Sciatic nerve (tissue), 2 donors: ENCODE data around the gene FNBP1. TPM values are rescaled to one million over a fixed set of nuclear protein-coding genes. Genes with fewer than 3 reads are reported as not detected.

Experiments used
- ATAC-seq: fragments of 200-7000 bp; cut with Tn5 transposase; one replicate; pipeline ENCODE4 v1.9.1; 2020; ENCODE audit warnings: mild to moderate bottlenecking, moderate library complexity
- DNase-seq: peaks from one replicate; pipeline ENCODE4 v3.0.0-alpha.2; 2020; ENCODE audit warnings: low spot score
- intact Hi-C: fragments of 100-400 bp; cut with DNase I; formaldehyde crosslinking; loops from one replicate; pipeline ENCODE4 v1.14.2; 2022
- microRNA-seq: library from miRNA; unstranded; fragments of <30 nt; microRNA quantifications from one replicate; pipeline ENCODE4 v1.2.0, GENCODE V29; 2020
- total RNA-seq: library from RNA; stranded (reverse); fragmentation: NEBNext Ultra II Directional; extraction: Animal tissue kit (Norgen Biotek cat#: 25700); gene quantifications from one replicate; pipeline ENCODE4 v1.2.1, GENCODE V29; 2021
- donor health status: DM: no; HTN: no; CAD: no.
- donor health status: DM: no; HTN: no; CAD: no.

FNBP1 gene
- total RNA-seq, 1 donor from 2014 or later = 132 TPM

DNA sequence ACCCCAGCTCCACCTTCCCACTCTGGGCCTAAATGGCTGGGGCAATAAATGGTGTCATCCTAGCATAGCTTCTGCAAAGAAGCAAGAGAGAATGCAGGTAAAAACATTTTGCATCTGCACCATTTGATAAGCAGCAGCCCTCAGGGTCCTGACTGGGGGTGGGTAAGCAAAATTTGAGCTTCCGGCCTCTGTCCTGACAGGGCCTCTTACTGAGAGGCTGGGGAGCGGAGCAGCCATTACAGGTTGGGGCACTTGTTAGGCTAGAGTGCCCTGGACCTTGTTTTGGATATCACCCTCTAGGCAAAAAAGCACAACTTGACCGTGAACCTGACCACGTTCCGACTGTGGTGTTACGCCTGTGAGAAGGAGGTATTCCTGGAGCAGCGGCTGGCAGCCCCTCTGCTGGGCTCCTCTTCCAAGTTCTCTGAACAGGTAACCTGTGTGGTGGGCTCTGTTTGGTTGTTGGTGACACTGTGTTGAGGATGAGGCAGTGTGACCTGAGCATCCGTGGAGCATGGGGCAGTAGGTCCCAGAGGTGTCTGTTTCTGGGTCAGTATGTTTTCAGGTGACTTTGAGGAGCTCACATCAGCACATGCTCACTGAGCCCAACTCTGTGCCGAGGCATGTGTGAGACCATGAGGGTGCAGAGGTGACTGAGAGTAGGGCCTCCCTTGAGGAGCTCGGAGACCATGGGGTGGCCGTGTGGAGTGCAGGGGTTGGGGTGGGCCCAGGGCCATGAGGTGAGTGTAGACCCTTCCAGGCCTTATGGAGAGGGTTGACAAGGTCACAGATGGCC lies 184.6 kb downstream of the FNBP1 start:
- ATAC-seq = no peak
- DNase-seq = no peak
- intact Hi-C loops = no loop called here

- intact Hi-C loops = no loop called here
- DNase-seq (no peak), ATAC-seq (no peak)
These were observed 185.8 kb downstream of the FNBP1 start for GRCh38 chr9:129857207-129857606.

DNA sequence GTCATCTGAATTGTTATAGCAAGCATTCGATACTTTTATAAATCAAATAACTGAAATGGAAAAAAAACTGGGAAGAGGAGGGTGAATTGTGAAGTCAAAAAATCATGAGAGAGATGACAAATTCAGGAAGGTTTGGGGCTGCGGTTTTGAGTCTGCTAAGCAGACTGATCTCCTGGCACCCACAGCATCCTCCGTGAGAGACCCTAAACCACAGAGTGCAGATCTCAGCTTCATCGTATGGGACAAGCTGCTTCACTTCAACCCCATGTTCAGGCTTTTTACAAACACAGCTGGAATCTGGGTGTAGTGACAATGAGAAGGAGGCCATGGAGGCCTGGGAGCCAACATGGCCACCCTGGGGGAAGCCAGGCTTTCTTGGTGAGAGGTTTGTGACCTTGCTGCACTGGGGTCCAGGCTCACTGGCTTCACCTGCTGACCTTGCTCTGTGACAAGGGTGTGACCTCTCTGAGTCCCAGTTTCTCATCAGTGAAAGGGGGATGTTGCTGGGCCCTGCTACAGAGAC lies 188.3 kb downstream of the FNBP1 start:
- no peak for ATAC-seq
- no peak for DNase-seq
- intact Hi-C loops = no loop called here

- intact Hi-C loops = no loop called here
- DNase-seq = no peak
- no peak for ATAC-seq
These were observed 189.4 kb downstream of the FNBP1 start for GRCh38 chr9:129853614-129854013.

- intact Hi-C loops = no loop called here
- ATAC-seq = no peak
- no peak for DNase-seq
These were observed 190.4 kb downstream of the FNBP1 start for GRCh38 chr9:129852579-129852978.

- intact Hi-C loops = no loop called here
- DNase-seq = no peak
These were observed 191.2 kb downstream of the FNBP1 start for GRCh38 chr9:129851821-129852220.

GRCh38 chr9:129850821-129851550 lies 192.0 kb downstream of the FNBP1 start:
- DNase-seq (no peak), ATAC-seq (no peak)
- intact Hi-C loops = no loop called here

More at GRCh38 chr9:129851821-129852220, 191.2 kb downstream of the FNBP1 start:
- ATAC-seq = no peak

DNA sequence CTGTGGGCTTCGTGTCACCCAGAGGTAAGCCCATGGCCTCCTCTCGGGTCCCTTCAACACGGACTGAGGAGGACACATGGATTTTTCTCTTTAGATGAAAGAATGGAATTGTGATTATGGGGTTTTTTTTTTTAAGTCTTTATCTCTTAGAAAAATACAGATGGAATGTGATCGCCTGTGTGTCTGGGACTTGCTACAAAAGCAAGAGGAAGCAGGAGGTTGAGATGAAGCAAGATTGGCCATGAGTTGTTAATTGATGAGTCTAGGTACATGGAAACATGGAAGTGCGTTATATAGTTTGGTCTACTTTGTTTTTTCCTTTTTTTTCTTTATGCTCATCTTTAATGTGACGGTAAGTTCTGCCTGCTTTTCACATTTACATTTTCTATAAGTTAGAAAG lies 193.1 kb downstream of the FNBP1 start:
- no peak for DNase-seq
- ATAC-seq = no peak
- intact Hi-C loops = loop anchor here (5.0 kb wide), 1 partner anchor 1527 kb away; no protein-coding TSS in a partner anchor

- DNase-seq (no peak), ATAC-seq (no peak)
- intact Hi-C loops = loop anchor here (5.0 kb wide), 1 partner anchor 1528 kb away; no protein-coding TSS in a partner anchor
These were observed 194.1 kb downstream of the FNBP1 start for GRCh38 chr9:129848712-129849441.

GRCh38 chr9:129845373-129845772 lies 197.6 kb downstream of the FNBP1 start:
- intact Hi-C loops = loop anchor here (5.0 kb wide), 1 partner anchor 1532 kb away; no protein-coding TSS in a partner anchor
- ATAC-seq (no peak), DNase-seq (no peak)

GRCh38 chr9:129841071-129841470 lies 201.9 kb downstream of the FNBP1 start:
- intact Hi-C loops = no loop called here
- ATAC-seq = no peak

GRCh38 chr9:129840034-129840433 lies 203.0 kb downstream of the FNBP1 start:
- ATAC-seq (no peak), DNase-seq (no peak)
- intact Hi-C loops = no loop called here

More at GRCh38 chr9:129841071-129841470, 201.9 kb downstream of the FNBP1 start:
- no peak for DNase-seq

DNA sequence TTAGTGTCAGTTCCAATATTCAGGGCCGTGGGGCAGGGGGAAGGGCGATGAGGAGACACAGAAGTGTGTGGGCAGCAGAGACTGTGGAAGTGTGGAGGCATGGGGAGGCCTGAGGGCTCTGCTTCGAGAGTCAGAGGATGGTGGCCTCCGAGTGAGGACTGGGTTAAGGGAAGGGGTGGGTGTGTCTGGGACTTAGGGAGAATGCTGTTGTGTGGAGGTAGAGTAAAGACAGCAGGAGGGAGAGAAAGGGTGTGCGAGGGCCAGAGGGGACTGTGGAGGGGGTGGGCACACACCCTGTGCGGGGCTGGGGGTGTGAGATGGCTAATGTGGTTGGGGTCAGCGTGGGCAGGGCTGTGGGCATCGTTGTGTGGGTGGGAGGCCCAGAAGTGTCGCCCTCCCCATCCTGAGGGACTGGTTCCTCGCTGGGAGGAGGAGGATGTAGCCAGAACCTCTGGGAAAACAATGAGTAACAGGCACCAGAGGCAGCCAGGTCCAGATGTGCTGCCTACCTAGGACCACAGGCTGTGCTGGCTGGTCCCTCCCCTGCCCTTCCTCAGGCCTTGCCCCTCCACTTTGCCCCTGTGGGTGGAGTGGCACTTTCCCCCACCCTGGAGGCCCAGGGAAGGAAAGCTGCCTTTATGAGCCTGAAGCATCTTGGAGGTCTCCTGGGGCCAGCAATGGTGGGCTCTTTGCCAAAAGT lies 203.5 kb downstream of the FNBP1 start:
- ATAC-seq (no peak), DNase-seq (no peak)
- intact Hi-C loops = no loop called here

DNA sequence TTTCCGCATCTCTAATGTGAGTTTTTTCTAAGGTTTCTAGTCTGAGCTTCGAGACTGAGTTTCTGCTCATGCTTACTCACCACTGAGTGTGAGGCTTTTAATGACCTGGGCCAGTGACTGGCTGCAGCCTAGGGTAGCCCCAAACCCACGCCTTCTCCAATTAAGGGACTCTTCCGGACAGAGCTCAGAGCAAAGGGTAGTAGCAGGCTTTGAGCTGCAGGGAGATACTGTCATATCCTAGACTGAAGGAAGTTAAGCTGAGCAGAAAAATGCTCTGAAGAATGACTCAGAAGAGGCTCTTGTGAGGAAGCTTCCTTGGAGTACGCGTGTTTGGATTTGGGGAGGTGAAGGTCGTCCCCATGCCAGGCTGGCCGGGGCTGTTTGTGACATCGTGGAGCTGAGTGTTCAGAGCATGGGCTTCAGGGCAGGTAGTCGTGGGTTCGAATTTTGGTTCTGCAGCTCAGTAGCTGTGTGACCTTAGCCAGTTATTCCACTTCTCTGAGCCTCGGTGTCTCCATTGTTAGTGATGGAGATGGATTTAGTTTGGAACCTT lies 204.2 kb downstream of the FNBP1 start:
- DNase-seq = no peak
- intact Hi-C loops = no loop called here
- ATAC-seq = no peak

Small RNA genes within 50 kb of the gene (microRNA-seq; reads per million reads assigned to microRNA genes)
- gene MIR6855 = not detected

Other genes starting within 250 kb of the FNBP1 start
- gene TOR1B, start 240.0 kb downstream of the FNBP1 start, total RNA-seq = 15.7 TPM
- 24.6 TPM for gene TOR1A, start 219.1 kb downstream of the FNBP1 start, total RNA-seq
- gene C9orf78, start 207.9 kb downstream of the FNBP1 start, total RNA-seq = 38.6 TPM
- 28.7 TPM for gene USP20, start 207.7 kb downstream of the FNBP1 start, total RNA-seq
- 42.4 TPM for gene GPR107, start 10.7 kb upstream of the FNBP1 start, total RNA-seq
- gene NCS1, start 129.2 kb upstream of the FNBP1 start, total RNA-seq = 11.7 TPM
- gene HMCN2, start 222.6 kb upstream of the FNBP1 start, total RNA-seq = 3.3 TPM